H1 (cell line): ENCODE results near the gene RUBCN. TPM values are rescaled to one million over a fixed set of nuclear protein-coding genes. Genes with fewer than 3 reads are reported as not detected.

Experiments used
- BCL11A ChIP-seq, 2 experiments: IDR thresholded peaks; one replicate each; pipeline ENCODE4 v1.6.1; 2011; ENCODE audit warnings: low read depth in 2 of 2, low read length in 2 of 2, mild to moderate bottlenecking in 2 of 2
- CBX8 ChIP-seq: fragments of 300-800, 300-1000 bp; sonication (generic); IDR thresholded peaks from 2 replicates; pipeline ENCODE4 v1.7.1; 2016; ENCODE audit warnings: low read depth, low read length, borderline replicate concordance
- EP300 ChIP-seq, 2 experiments: IDR thresholded peaks; 1 replicate in 1 of 2; 2 replicates in 1 of 2; pipeline ENCODE4 v1.6.1; 2011 to 2012; ENCODE audit warnings: low read depth in 2 of 2, low read length in 2 of 2, mild to moderate bottlenecking in 2 of 2, borderline replicate concordance in 1 of 2, inconsistent platforms in 1 of 2, moderate library complexity in 1 of 2
- KDM4A ChIP-seq: IDR thresholded peaks from one replicate; pipeline ENCODE4 v1.7.1; 2012; ENCODE audit warnings: low read depth, mild to moderate bottlenecking, moderate library complexity, low read length, inconsistent platforms; ENCODE audit not compliant: severe bottlenecking
- NRF1 ChIP-seq: IDR thresholded peaks from 2 replicates; pipeline ENCODE4 v1.6.1; 2011; ENCODE audit warnings: mild to moderate bottlenecking, low read depth, low read length, improper control_type of control experiment
- POU5F1 ChIP-seq: IDR thresholded peaks from 2 replicates; pipeline ENCODE4 v1.6.1; 2011; ENCODE audit warnings: low read depth, mild to moderate bottlenecking, low read length, moderate library complexity
- SIX5 ChIP-seq: IDR thresholded peaks from 2 replicates; pipeline ENCODE4 v1.6.1; 2011; ENCODE audit warnings: mild to moderate bottlenecking, low read depth, low read length
- TCF12 ChIP-seq: IDR thresholded peaks from 2 replicates; pipeline ENCODE4 v1.6.1; 2011; ENCODE audit warnings: low read depth, mild to moderate bottlenecking, low read length
- polyA plus RNA-seq, 7 experiments: library from polyadenylated mRNA; depleted of rRNA in 3 of 7; stranded (reverse) in 5 of 7; unstranded in 2 of 7; fragments of >200 nt in 5 of 7; fragments of 200-250 nt in 2 of 7; gene quantifications; 1 replicate in 5 of 7; 2 replicates in 1 of 7; 4 replicates in 1 of 7; pipeline versions ENCODE4 v1.2.1 to v1.2.3, GENCODE V29; 2011 to 2013; ENCODE audit warnings: missing spikeins in 2 of 7, mixed read lengths in 2 of 7
- total RNA-seq: library from RNA; stranded (reverse); fragmentation: NEBNext Ultra II Directional; extraction: Animal tissue kit (Norgen Biotek cat#: 25700); gene quantifications from 2 replicates; pipeline ENCODE4 v1.2.1, GENCODE V29; 2021

RUBCN gene
- total and polyA plus RNA-seq, 2 of the 8 experiments (the other 6 are each of a cell fraction or from before 2014, with no cell fraction given), result 9.3 to 21.9 TPM

DNA sequence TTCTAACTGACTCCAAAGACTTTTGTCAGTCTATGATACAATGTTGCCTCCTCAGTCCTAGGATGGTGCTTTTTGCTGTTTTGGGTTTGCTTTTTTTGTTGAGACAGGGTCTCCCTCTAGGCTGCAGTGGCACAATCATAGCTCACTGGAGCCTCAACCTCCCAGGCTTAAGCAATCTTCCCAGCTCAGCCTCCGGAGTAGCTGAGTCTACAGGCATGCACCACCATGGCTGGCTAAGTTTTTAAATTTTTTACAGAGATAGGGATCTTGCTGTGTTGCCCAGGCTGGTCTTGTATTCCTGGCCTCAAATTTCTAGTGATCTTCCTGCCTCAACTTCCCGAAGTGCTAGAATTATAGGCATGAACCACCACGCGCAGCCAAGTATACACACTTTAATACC, 22.5 kb downstream of the RUBCN start (continued):
- TF ChIP-seq NRF1, result no peak
- TF ChIP-seq EP300 (IDR thresholded peaks at IDR 0.05; ENCODE audit: borderline replicate concordance in 1 of 2, low read depth in 2 of 2, low read length in 2 of 2), result no peak
- no peak for TF ChIP-seq KDM4A
- TF ChIP-seq BCL11A (IDR thresholded peaks at IDR 0.05; ENCODE audit: low read depth in 2 of 2, low read length in 2 of 2), result no peak
- no peak for TF ChIP-seq CBX8
- no peak for TF ChIP-seq SIX5
- no peak for TF ChIP-seq TCF12
- no peak for TF ChIP-seq POU5F1
